HepG2 (cell line): ENCODE data around the gene MICAL3. TPM values are rescaled to one million over a fixed set of nuclear protein-coding genes. Genes with fewer than 3 reads are reported as not detected.
A peak's percentile ranks its signal among the peaks of the same experiment; 100 is the strongest.

Source experiments
- ESRRA ChIP-seq: sonication (generic); formaldehyde crosslinking; IDR thresholded peaks from 2 replicates; pipeline ENCODE4 v1.5.1; 2020; ENCODE audit warnings: mild to moderate bottlenecking, low read depth, missing genetic modification reagents
- FOXP1 ChIP-seq, 2 experiments: fragments of 450-650 bp in 1 of 2; IDR thresholded peaks; 2 replicates each; pipeline ENCODE4 v1.6.1; 2017 to 2018; ENCODE audit warnings: antibody characterized with exemption in 1 of 2
- GLI4 ChIP-seq: sonication (generic); formaldehyde crosslinking; IDR thresholded peaks from 2 replicates; pipeline ENCODE4 v1.5.1; 2020; ENCODE audit warnings: missing genetic modification reagents, mild to moderate bottlenecking, moderate library complexity, borderline replicate concordance
- MED13 ChIP-seq: sonication (generic); formaldehyde crosslinking; IDR thresholded peaks from 2 replicates; pipeline ENCODE4 v1.5.0; 2020; ENCODE audit warnings: missing genetic modification reagents
- NFIB ChIP-seq: sonication (generic); formaldehyde crosslinking; IDR thresholded peaks from 2 replicates; pipeline ENCODE4 v1.9.0; 2021; ENCODE audit warnings: missing genetic modification reagents, mild to moderate bottlenecking, borderline replicate concordance
- POLR2AphosphoS2 ChIP-seq: IDR thresholded peaks from 2 replicates; pipeline ENCODE4 v1.6.1; 2011; ENCODE audit warnings: low read depth, low read length, improper control_type of control experiment
- RFXAP ChIP-seq: sonication (generic); formaldehyde crosslinking; IDR thresholded peaks from 2 replicates; pipeline ENCODE4 v1.4.0; 2020; ENCODE audit warnings: missing genetic modification reagents, borderline replicate concordance
- SALL1 ChIP-seq: sonication (generic); formaldehyde crosslinking; IDR thresholded peaks from 2 replicates; pipeline ENCODE4 v1.8.0; 2022; ENCODE audit warnings: mild to moderate bottlenecking, missing genetic modification reagents
- TAF1 ChIP-seq: sonication (generic); formaldehyde crosslinking; IDR thresholded peaks from 2 replicates; pipeline ENCODE4 v1.4.0; 2020; ENCODE audit warnings: missing genetic modification reagents
- TBP ChIP-seq: sonication (generic); formaldehyde crosslinking; IDR thresholded peaks from 2 replicates; pipeline ENCODE4 v1.5.0; 2020; ENCODE audit warnings: missing genetic modification reagents
- TCF7 ChIP-seq: sonication (generic); IDR thresholded peaks from 2 replicates; pipeline ENCODE4 v1.6.1; 2016; ENCODE audit warnings: antibody characterized with exemption, low read depth
- TEAD2 ChIP-seq: sonication (generic); formaldehyde crosslinking; IDR thresholded peaks from 2 replicates; pipeline ENCODE4 v1.9.0; 2021; ENCODE audit warnings: missing genetic modification reagents
- WIZ ChIP-seq: sonication (generic); formaldehyde crosslinking; IDR thresholded peaks from 2 replicates; pipeline ENCODE4 v1.5.1; 2020; ENCODE audit warnings: mild to moderate bottlenecking, missing genetic modification reagents
- ZBTB7A ChIP-seq: sonication (generic); formaldehyde crosslinking; IDR thresholded peaks from 2 replicates; pipeline ENCODE4 v1.8.0; 2022; ENCODE audit warnings: mild to moderate bottlenecking, missing genetic modification reagents
- ZNF331 ChIP-seq: sonication (generic); formaldehyde crosslinking; IDR thresholded peaks from 2 replicates; pipeline ENCODE4 v1.4.0; 2020; ENCODE audit warnings: missing genetic modification reagents
- ZNF335 ChIP-seq: sonication (generic); formaldehyde crosslinking; IDR thresholded peaks from 2 replicates; pipeline ENCODE4 v1.4.0; 2020; ENCODE audit warnings: missing genetic modification reagents
- ZNF431 ChIP-seq: sonication (generic); formaldehyde crosslinking; IDR thresholded peaks from 2 replicates; pipeline ENCODE4 v1.9.0; 2022; ENCODE audit warnings: missing genetic modification reagents, low read depth, mild to moderate bottlenecking, borderline replicate concordance
- polyA plus RNA-seq, 8 experiments: library from polyadenylated mRNA; depleted of rRNA in 3 of 8; stranded (reverse) in 7 of 8; unstranded in 1 of 8; fragments of >200 nt; fragmentation: Illumina TruSeq in 4 of 8; extraction: Trizol in 4 of 8; gene quantifications; 2 replicates each; pipeline versions ENCODE4 v1.2.1 to v1.2.3, GENCODE V29; 2011 to 2016; ENCODE audit warnings: low read depth in 4 of 8, missing spikeins in 1 of 8, mixed read lengths in 1 of 8; ENCODE audit not compliant: insufficient read depth in 1 of 8
- total RNA-seq, 5 experiments: library from RNA; depleted of rRNA; stranded (reverse); fragments of >200 nt; fragmentation: Illumina TruSeq; extraction: Trizol; gene quantifications; 2 replicates each; pipeline ENCODE4 v1.2.3, GENCODE V29; 2016; ENCODE audit warnings: low read depth in 1 of 5
- TF ChIP-seq, protein P1 (sequence below): sonication (generic); formaldehyde crosslinking; IDR thresholded peaks from 2 replicates; pipeline ENCODE4 v1.9.0; 2021; ENCODE audit warnings: missing genetic modification reagents, mild to moderate bottlenecking, borderline replicate concordance
- TF ChIP-seq, protein P2 (sequence below): sonication (generic); formaldehyde crosslinking; IDR thresholded peaks from 2 replicates; pipeline ENCODE4 v1.9.0; 2021; ENCODE audit warnings: missing genetic modification reagents, borderline replicate concordance
- TF ChIP-seq, protein P3 (sequence below): sonication (generic); formaldehyde crosslinking; IDR thresholded peaks from 2 replicates; pipeline ENCODE4 v1.4.0; 2020; ENCODE audit warnings: missing genetic modification reagents
- TF ChIP-seq, protein P4 (sequence below): IDR thresholded peaks from 2 replicates; pipeline ENCODE4 v1.6.1; 2016; ENCODE audit warnings: mild to moderate bottlenecking
- TF ChIP-seq, protein P5 (sequence below): sonication (generic); formaldehyde crosslinking; IDR thresholded peaks from 2 replicates; pipeline ENCODE4 v1.4.0; 2020; ENCODE audit warnings: missing genetic modification reagents; ENCODE audit errors: not compliant biosample characterization

The MICAL3 gene
- total and polyA plus RNA-seq, 2 of the 13 experiments (the other 11 are each of a cell fraction or from before 2014, with no cell fraction given), result 5.3 to 12.5 TPM

DNA sequence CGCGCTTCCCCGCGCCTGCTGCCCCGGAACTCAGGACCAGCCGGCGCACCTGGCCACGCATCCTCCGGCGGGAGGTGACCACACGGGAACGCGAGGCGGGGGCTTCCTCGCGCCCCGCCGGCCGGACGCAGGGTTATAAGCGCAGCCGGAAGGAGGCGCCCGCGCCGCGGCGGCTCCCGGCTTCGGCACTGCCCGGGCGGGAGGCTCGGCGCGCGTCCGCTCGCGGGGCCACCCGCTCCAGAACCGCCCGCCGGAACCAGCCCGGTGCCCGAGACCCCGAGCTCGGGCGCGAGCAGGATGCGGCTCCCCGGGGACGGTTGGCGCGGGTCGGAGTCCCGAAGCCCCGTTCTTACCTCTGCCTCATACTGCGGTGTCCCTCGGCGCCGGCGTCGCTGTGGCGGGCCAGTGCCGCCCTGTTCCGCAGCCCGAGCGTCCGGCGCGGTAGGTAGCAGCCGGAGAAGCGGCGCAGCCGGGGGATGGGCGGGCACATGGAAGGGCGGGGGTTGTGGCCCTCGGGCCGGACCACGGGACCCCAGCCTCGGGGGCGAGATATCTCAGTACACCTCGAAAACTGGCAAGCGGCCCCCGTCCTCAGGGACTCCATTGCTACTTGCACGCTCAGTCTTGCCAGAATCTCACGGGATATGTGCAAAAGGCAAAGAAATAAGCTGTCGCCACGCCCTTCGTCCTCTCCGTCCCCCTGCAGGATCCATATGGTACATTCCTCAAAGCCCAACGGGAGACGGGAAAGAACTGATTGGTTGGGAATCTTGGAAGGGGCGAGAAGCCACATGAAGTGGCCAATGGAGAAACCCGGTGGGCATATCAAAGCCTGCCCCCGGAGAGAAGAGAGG is 23.1 kb downstream of the MICAL3 start (continued):
- TF ChIP-seq ESRRA (CRISPR knock-in tag), result no peak; the same call in 1 of the 2 replicates
- TF ChIP-seq SALL1, result peak; percentile 61; the same call in 1 of the 2 replicates
- TF ChIP-seq, protein P1, sequence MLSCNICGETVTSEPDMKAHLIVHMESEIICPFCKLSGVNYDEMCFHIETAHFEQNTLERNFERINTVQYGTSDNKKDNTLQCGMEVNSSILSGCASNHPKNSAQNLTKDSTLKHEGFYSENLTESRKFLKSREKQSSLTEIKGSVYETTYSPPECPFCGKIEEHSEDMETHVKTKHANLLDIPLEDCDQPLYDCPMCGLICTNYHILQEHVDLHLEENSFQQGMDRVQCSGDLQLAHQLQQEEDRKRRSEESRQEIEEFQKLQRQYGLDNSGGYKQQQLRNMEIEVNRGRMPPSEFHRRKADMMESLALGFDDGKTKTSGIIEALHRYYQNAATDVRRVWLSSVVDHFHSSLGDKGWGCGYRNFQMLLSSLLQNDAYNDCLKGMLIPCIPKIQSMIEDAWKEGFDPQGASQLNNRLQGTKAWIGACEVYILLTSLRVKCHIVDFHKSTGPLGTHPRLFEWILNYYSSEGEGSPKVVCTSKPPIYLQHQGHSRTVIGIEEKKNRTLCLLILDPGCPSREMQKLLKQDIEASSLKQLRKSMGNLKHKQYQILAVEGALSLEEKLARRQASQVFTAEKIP (CRISPR knock-in tag), result no peak
- TF ChIP-seq NFIB (CRISPR knock-in tag), result no peak
- no peak for TF ChIP-seq TEAD2
- TF ChIP-seq MED13, result peak; percentile 36; the same call in 1 of the 2 replicates
- 0 out of 2 replicates have a peak, but pooled peaks have one; percentile 65 for TF ChIP-seq RFXAP (CRISPR knock-in tag)
- TF ChIP-seq ZNF335, result no peak
- TF ChIP-seq, protein P2, sequence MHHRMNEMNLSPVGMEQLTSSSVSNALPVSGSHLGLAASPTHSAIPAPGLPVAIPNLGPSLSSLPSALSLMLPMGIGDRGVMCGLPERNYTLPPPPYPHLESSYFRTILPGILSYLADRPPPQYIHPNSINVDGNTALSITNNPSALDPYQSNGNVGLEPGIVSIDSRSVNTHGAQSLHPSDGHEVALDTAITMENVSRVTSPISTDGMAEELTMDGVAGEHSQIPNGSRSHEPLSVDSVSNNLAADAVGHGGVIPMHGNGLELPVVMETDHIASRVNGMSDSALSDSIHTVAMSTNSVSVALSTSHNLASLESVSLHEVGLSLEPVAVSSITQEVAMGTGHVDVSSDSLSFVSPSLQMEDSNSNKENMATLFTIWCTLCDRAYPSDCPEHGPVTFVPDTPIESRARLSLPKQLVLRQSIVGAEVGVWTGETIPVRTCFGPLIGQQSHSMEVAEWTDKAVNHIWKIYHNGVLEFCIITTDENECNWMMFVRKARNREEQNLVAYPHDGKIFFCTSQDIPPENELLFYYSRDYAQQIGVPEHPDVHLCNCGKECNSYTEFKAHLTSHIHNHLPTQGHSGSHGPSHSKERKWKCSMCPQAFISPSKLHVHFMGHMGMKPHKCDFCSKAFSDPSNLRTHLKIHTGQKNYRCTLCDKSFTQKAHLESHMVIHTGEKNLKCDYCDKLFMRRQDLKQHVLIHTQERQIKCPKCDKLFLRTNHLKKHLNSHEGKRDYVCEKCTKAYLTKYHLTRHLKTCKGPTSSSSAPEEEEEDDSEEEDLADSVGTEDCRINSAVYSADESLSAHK (CRISPR knock-in tag), result no peak
- TF ChIP-seq FOXP1 (IDR thresholded peaks at IDR 0.05), result no peak
- TF ChIP-seq FOXP1 (CRISPR knock-in tag; IDR thresholded peaks at IDR 0.05), result no peak; the same call in 1 of the 2 replicates
- 0 out of 2 replicates have a peak, but pooled peaks have one; percentile 9 for TF ChIP-seq ZBTB7A
- no peak for TF ChIP-seq POLR2AphosphoS2
- TF ChIP-seq, protein P3, sequence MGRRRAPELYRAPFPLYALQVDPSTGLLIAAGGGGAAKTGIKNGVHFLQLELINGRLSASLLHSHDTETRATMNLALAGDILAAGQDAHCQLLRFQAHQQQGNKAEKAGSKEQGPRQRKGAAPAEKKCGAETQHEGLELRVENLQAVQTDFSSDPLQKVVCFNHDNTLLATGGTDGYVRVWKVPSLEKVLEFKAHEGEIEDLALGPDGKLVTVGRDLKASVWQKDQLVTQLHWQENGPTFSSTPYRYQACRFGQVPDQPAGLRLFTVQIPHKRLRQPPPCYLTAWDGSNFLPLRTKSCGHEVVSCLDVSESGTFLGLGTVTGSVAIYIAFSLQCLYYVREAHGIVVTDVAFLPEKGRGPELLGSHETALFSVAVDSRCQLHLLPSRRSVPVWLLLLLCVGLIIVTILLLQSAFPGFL (CRISPR knock-in tag), result no peak
- TF ChIP-seq, protein P4, sequence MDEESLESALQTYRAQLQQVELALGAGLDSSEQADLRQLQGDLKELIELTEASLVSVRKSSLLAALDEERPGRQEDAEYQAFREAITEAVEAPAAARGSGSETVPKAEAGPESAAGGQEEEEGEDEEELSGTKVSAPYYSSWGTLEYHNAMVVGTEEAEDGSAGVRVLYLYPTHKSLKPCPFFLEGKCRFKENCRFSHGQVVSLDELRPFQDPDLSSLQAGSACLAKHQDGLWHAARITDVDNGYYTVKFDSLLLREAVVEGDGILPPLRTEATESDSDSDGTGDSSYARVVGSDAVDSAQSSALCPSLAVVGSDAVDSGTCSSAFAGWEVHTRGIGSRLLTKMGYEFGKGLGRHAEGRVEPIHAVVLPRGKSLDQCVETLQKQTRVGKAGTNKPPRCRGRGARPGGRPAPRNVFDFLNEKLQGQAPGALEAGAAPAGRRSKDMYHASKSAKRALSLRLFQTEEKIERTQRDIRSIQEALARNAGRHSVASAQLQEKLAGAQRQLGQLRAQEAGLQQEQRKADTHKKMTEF (CRISPR knock-in tag), result peak; percentile 19; the same call in 1 of the 2 replicates
- peak; percentile 51; the same call in 1 of the 2 replicates for TF ChIP-seq TCF7
- no peak; the same call in 1 of the 2 replicates for TF ChIP-seq GLI4 (CRISPR knock-in tag)
- TF ChIP-seq, protein P5, sequence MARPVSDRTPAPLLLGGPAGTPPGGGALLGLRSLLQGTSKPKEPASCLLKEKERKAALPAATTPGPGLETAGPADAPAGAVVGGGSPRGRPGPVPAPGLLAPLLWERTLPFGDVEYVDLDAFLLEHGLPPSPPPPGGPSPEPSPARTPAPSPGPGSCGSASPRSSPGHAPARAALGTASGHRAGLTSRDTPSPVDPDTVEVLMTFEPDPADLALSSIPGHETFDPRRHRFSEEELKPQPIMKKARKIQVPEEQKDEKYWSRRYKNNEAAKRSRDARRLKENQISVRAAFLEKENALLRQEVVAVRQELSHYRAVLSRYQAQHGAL, result peak; percentile 56
- no peak for TF ChIP-seq WIZ (CRISPR knock-in tag)
- 0 out of 2 replicates have a peak, but pooled peaks have one; percentile 40 for TF ChIP-seq ZNF431 (CRISPR knock-in tag)
- TF ChIP-seq TBP (CRISPR knock-in tag), result no peak
- TF ChIP-seq ZNF331 (CRISPR knock-in tag), result peak; percentile 54; the same call in 1 of the 2 replicates
- TF ChIP-seq TAF1 (CRISPR knock-in tag), result peak; percentile 89
